ENCODE results near the gene HP1BP3.
"Not testable (repeated sequence)": the region's sequence is repeated elsewhere in the genome, so short reads cannot be mapped to it uniquely, and the experiment has no call there.

Gene HP1BP3

DNA sequence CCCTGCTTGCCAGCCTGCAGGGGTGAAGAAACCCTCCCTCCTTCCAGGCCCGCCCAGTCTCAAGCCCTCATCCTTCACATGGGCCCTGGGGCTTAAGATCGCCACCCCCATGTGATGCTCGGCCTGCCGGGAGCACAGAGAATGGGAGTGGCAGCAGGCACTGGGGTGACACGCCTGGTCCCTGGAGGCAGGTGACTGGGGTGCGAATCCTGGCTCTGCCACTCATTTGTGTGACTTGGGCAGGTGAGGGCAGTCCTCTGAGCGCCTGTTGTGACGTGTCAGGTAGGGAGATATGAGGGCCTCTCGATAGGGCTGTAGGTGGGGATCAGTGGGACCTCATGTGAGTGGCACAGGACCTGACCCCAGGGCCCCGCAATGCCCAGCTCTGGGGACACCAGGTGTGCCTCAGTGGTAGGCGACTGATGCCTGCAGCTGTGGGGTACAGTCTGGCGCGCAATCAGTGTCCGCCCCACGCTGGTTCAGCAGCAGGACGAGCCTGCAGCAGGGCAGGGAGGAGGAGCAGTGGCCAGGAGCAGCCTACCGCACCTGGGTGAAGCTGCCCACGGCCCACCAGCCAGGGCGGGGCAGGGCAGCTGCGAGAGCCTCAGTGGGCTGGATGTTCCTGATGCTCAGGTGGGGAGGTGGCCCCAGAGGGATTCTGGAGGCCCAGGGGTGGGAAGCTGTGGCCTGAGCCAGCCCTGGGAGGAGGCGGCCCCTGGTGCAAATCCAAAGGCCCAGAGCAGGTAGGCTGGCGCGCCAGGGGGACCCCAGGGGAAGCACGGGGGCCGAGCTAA is 60.8 kb downstream of the HP1BP3 start:
- DNase-seq: no peak

DNA sequence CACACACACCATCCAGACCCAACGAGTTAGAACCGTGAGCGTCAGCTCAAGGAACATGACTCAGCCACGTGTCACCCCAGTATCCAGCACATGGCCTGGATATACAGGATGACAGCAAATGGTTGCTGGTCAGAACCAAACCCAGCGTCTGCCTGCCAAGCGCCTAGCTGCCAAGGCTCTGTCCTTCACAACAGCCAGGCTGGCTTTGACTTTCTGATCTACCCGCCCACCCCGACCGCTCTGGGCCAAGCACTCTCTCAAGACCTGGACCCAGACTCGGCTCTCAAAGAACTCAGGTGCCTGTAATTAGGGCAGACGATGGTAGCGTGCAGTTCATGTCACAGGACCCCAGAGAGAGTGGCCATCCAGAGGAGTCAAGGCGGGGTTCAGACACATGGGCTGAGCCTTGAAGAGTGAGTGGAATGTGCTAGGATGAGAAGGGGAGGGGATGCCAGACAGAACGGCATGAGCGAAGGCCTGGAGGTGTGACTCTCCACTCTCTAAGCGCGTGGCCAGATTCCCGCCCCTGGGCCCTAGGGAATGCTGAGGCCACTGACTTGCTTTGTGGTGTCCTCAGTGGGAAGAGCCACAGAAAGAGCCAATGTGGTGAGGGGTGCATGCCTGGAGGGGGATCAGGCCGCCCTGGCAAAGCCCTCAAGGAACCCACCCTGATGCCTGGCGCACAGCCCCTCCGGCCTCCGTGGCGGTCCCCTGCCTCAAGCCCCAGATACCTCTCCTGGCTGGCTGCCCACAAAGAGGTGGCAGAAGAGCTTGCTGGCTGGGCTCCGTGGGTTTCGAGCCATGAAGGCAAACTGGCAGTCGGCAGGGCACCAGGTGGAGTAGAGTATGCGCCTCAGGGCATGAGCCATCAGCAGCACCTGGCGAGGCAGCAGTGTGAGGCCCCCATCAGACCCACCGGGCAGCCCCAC is 61.7 kb downstream of the HP1BP3 start:
- DNase-seq: no peak

DNA sequence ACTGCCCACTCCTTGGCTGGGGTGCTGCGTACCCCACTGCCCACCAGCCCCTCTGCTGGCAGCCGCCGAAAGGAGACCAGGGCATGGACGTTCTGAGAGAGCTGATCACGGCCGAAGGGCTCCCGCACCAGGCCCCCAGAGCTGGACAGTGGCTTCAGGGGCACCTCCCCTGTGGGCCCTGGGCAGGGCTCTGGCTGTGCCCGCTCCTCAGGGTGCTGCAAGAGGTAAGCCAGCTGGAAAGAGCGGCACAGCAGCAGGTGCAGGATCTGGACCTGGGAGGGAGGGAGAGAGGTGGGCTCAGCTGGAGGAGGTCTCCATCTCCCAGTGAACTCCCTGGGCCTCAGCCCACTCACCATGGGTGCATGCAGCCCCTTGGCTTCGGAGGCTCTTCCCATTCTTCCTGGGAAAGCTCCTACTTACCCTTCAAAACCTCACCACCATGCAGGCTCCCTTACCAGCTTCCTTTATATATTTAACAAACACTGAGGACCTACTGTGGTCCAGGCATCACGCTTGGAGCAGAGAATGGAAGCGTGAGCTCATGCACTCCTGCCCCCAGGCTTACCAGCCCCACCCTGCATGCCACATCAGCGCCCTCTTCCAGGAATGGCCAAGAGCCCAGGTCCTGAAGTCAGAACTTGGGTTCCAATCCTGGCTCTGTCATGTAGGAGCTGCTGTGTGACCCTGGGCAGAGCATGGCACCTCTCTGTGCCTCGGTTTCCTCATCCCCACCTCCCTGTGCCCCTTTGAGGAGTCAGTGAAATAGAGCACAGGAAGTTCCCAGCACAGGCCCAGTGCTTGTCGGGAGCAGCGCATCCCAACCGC is 62.5 kb downstream of the HP1BP3 start:
- no peak for DNase-seq

DNA sequence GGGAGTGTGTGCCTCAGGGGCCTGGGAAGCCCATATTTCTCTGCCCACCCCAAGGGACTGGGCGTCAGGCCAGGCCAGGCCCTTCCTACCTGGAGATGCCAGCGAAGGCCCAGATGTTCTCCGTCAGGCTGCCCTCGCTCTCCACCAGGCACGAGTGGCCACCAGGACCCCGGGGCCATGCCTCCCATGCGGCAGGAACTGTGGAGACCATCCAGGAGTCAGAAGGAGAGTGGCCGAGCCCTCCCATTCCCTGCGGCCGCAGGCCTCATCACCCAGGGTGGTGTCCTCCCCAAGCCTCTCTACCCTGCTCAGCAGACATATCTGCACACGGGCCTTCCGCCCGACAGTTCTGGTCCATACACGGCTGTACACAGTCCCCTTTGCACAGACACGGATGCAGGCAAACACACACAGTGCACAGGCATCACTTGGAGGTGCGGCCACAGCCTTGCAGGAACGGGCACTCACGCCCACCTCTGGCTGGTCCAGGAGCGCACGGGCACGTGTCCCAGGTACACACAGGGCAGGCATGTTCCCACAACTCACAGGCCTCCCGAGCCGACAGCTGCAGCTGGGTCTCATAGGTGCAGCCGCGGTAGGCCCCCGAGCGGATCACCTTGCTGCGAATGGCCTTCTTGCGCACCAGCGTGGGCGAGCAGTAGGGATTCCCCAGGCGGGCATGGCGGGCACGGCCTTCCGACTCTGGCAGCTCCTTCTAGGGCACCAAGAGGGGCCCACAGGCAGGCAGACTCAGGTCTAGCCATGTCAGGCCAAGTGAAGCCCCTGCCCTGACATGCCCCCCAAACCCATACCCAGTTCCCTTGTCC is 63.4 kb downstream of the HP1BP3 start:
- no peak for DNase-seq

DNA sequence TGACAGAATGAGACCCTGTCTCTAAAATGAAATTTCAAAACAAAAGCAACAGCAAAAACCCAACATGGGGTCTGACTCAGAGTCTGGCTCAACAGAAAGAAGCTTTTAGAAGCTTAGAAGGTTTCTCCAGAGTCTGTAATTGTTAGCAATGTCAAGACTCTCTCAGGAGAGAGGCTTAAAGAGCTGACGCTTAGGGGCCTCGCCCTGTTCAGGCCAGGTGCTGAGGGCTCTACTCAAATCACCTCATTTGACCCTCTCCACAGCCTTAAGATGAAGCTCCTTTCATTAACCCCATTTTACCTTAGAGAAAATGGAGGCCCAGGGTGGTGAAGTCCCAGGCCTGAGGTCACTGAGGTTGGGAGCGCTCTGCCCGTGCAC is 64.0 kb downstream of the HP1BP3 start:
- DNase-seq: no peak

DNA sequence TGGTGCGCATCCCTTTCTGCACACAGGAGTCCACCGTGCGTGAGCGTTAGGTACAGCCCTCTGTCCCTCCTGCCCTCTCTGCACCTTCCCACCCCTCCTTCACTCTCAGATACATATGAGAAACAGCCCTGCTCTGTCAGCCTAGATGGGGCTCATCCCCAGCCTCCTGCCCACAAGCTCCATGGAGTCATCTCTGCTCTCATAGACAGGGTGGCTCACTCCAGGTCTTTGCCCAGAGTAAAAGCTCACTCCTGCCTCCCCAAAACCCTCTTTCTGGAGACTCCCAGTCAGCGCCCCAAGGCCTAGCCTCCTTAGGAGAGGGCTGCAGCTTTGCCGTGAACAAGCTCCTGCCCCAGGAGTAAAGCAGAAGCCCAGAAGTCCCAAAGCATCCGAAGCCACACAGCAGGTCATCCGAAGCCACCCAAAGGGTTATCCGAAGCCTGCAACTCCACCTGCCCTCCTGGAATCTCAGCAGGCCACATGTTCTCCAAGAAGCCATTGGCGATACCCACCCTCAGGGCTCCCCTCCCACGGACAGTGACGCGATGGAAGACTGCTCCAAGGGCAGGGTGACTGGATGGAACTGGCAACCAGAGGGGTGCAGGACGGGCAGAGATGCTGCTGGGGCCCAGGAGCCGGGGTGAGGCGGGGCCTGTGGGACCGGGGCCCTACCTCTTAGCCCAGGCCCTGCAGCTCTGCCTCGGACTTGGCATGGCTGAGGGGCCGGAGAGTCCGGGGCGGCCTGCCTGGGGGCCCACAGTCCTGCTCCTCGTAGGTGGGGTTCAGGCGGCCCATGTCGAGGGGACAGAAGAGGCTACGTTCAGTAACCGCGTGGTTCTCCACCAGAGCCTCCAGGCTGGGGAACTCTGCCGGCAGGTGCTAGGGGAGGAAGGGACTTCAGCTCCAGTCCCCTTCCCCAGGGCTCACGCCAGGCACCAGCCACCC is 65.7 kb downstream of the HP1BP3 start:
- no peak for DNase-seq

DNA sequence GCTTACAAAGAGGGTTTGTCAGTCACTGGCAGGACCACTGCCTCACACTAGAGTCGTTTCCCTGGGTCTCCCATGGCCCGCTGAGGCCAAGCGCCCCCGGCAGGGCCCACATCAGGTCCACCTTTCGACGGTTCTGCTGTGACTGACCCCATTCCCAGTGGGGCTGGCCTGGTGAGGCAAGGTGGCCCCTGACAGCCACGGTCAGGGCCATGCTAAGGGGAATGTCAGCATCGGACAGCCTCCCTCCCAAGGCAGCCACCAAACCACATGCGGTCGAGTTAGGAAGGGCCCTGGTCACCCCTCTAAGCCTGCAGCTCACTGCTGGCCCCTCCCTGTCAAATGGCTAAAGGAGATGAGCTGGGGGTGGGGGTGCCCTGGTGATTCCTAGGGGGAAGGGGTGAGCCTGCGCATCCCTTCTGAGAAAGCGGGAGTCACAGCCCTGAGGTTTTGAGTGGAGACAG is 66.4 kb downstream of the HP1BP3 start:
- DNase-seq: no peak

DNA sequence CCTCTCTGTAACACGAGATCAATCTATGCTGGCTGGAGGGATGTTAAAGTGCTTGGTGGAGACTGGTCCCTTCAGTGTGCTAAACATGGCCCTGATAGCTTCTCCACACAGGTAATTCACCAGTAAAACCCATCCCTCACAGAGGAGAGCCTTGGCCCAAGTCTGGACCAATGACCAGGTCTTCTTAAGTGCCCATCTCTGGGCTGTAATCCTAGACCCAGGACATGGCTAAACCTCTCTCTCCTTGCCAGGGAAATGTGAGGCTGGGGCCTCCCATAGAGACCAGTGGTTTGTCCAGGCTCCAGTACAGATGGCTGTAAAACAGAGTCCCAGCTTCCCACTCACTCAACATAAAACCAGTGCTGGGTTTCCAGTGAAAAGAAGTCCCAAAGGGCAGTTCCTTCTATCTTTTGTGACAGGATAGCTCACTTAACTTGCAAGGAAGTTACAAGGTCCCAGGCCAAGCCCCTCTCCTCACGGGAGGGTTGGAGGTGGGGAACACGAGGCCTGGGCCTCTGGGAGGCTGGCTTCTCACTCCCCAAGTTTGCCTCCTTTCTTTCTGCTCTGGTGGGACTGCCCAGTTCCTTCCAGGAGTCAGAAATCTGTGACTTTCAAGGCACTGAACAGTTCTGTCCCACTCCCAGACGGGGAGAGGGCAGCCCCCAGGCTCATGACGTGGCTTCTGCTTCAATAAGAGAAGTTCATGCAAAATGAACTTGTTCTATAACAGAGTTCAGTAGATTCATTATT is 67.1 kb downstream of the HP1BP3 start:
- no peak for DNase-seq

DNA sequence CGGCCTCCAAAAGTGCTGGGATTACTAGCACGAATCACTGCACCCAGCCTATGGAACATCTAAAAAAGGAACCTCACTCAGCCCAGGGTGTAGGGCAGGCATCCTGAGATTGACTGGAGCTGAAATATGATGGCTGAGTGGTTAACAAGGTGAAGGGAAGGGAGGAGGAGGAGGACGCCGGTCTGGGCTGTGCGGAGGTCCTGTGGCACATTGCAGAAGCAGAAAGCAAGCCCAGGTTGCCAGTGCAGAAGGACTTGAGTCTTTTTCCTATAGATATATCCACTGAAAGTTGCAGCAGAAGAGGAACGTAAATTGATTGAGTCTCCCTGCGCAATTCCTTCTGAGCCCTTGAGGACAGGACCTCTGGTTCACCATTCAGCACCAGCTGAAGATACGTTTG is 67.8 kb downstream of the HP1BP3 start:
- DNase-seq: no peak

DNA sequence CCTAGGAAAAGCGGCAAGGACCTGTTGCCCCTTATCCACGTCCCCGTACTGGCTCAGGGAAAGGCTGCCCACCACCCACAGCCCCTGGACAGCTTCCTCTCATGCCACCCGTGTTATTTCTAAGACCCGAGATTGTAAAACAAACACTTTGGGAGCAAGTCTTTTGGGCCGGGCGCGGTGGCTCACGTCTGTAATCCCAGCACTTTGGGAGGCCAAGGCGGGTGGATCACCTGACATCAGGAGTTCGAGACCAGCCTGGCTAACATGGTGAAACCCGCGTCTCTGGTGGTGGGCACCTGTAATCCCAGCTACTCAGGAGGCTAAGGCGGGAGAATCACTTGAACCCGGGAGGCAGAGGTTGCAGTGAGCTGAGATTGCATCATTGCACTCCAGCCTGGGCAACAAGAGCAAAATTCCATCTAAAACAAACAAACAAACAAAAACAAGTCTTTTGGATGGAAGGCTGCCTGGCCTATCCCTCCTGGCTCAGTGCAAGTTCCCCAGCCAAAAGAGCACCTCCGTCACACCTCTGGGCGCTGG is 68.7 kb downstream of the HP1BP3 start:
- DNase-seq: not testable (repeated sequence)

DNA sequence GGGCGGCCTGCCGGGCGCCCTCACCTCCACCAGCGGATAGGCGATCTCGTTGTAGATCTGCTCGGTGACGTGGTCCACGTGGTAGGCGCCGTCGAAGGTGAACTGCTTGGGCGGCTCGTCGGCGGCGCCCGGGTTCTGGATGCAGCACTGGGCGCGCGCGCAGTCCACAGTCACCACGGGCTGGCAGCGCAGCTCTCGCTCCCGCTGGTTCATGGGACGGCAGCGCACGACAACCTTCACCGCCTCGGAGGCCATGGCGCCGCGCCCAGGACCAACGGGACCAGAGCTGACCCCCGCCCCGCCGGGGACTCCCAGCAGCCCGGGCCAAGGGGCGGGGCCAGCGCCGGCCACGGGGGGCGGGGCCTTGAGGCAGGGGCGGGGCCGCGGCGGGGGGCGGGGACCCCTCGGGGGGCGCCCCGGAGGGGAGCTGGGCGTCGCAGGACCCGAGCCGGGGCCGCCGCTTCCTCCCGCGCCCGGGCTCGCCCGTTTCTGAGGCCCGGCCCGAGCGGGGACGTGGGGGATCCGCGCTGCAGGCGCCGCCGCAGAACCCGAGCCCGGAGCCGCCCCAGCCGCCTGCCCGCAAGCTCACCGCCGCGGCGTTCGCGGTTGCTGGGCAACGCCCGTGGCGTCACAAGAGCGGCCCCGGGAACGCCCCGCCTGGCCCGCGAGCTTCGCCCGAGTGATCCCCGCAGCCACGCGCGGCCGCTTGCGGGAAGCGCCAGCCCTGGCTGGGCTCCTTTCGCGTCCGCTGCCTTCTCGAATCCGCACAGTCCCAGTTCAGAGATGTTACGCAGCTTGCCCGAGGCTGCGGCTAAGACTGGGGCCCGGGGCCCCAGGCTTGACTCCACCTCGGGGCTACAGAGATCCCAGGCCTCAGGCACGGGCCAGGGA is 69.4 kb downstream of the HP1BP3 start, which contains the start of gene KIF17:
TSS of gene KIF17 (minus strand) at position 556 of the 891 bp plus-strand sequence. CDS start at position 255, 301 bp downstream.
- DNase-seq: peak; percentile 45

DNA sequence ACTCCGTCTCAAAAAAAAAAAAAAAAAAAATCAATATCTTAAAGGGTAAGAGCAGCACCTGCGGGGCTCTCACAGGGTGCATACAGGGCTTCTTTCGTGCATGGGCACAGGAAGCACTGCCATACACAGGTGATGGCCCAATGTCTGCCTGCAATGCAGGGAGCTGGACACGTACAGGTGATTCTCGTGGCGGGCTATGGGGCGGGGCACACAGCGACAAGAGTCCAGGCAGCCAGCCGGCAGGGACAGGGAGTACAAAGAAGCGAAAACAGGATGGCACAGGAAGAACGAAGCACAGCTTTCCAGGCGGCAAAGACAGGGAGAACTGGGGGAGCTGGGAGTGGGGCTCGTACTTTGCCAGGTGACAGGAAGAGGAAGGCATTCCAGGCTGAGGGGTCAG is 70.9 kb downstream of the HP1BP3 start:
- DNase-seq: no peak

DNA sequence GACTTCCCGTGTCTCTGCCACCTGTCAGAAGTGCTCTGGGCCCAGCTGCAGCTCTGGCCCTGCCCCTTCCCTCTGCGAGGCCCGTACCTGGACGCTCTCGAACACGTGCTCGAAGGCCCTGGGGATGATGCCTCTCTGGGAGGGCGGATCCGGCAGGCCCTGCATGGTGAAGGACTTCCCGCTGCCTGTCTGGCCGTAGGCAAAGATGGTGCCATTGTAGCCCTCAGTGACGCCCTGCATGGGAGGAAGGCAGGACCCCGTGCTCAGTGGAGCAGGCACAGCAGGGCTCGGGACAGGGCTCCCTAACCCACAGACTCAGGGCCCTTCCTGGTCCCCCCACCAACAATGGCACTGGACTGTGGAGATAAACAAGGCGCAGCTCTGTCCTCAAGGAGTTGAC is 71.7 kb downstream of the HP1BP3 start:
- no peak for DNase-seq

DNA sequence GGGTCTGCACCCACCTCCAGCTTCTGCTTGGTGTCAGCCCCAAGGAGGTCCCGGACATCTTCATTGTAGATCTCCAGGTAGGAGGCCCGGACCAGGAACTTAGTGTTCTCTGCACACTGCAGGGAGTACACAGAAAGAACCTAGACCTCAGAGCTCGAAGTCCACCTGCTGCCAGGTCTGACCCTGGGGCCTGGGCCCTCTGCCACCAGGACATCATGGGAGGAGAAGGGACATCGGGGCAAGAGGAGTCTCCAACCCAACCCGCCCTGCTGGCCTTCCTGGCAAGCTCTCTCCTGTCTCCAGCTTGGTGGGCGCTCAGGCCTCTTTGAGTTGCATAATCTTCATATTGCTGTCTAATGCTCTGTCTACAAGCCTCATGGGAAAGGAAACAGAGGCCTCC is 73.7 kb downstream of the HP1BP3 start:
- no peak for DNase-seq

DNA sequence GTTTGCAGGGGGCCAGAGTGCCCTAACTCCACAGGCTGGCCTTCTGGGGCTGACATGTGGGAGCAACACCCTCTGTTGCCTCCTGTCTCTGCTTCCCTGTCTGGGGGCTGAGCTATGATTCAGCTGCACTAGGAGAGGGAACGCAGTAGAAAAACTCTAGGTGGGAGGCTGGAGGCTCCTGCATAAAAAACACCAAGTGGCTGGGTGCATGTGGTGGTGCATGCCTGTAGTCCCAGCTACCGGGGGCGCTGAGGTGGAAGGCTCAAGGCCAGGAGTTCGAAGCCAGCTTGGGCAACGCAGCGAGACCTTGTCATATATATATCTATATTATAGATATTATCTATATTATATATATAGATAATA is 74.9 kb downstream of the HP1BP3 start:
- DNase-seq: no peak

DNA sequence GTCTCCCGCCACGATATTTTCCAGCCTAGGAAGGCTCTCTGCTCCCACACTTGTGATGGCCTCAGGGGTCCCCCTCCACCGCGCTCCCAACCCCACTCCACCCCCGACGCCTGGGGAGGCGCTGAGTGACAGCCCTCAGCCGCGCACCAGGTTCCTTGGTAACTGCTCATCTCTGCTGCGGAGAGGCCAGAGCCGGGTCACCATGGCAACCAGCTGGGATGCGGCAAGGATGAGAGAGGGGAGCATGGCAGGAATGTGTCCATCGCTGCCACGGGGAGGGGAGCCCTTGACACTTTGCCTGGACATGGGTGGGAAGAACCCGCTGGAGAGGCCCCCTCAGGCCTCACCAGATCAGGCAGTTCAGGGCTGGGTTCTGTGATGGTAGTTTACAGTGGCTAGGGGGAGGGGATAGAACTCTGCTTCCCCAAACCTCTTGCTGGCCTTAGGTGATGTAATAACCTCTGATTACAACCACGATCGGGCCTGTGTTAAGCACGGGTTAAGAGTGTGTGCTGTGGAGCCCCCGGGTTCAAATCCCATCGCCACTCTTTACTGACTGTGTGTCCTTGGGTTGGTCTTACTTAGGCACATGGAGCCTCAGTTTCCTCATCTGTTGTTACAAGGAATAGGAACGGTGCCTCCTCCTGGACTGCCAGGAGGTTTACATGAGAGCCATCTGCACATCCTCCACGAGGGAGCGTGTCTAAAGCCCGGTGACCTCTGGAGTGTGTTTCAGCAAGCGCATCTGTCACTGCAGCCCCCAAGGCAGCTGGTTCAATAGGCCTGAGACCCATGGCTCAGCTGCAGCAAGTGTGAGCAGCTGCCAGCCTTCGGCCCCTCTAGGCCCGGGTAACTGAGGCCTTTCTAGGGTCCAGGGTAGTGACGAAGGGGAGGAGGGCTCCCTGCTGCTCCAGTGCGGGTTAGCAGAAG is 75.6 kb downstream of the HP1BP3 start:
- no peak for DNase-seq

DNA sequence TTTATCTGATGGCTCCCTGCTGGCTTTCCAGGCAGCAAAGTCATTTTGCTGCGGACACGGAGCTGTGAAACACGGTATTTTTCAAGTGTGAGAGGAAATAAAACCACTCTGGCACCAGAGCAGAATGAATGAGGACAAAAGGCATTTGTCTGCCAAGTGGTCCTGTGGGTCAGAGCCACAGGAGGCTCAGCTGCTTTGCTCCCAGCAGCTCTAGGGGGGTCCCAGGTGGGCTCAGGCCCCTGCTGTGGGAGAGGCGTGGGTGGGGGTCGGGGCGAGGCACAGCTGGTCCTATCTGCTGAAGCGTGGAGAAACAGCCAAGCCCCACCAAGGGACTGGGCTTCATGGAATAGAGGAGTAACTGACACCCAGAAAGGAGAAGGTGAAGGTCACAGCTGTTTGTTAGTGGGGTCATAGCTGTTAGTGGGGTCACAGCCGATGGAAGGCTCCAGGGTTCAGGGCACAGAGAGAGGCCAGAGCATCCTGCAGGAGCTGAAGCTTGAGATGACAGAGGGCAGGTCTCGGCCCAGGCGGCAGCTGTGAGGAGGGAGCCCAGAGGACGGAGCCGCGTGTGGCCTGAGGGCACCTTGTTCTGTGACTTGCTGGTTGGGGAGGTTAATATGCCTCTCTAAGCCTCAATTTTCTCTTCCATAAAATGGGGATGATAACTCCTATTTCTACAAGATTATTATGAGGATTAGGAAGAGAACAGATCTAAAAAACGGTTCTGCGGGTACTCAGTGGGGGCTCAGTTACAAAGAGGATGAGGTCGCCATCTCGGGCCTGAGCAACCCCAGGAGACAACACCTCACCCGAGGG is 76.4 kb downstream of the HP1BP3 start:
- no peak for DNase-seq
